Upper lobe of right lung (tissue), 1 donor: ENCODE measurements around the gene FAM47E. TPM values are rescaled to one million over a fixed set of nuclear protein-coding genes. Genes with fewer than 3 reads are reported as not detected.

Experiments
- ATAC-seq: fragments of 200-7000 bp; cut with Tn5 transposase; one replicate; pipeline ENCODE4 v1.9.1; 2020; ENCODE audit warnings: mild to moderate bottlenecking, moderate library complexity
- DNase-seq: peaks from one replicate; pipeline ENCODE4 v3.0.0-alpha.2; 2020
- H3K27ac ChIP-seq: fragments of 200-600 bp; one replicate; pipeline ENCODE4 v1.8.0; 2022
- H3K27me3 ChIP-seq: fragments of 200-600 bp; one replicate; pipeline ENCODE4 v1.8.0; 2022; ENCODE audit warnings: mild to moderate bottlenecking
- H3K36me3 ChIP-seq: fragments of 200-600 bp; one replicate; pipeline ENCODE4 v1.8.0; 2022
- H3K4me1 ChIP-seq: fragments of 200-600 bp; one replicate; pipeline ENCODE4 v1.8.0; 2022
- H3K4me3 ChIP-seq: fragments of 200-600 bp; one replicate; pipeline ENCODE4 v1.8.0; 2022; ENCODE audit warnings: mild to moderate bottlenecking
- H3K9me3 ChIP-seq: fragments of 200-600 bp; one replicate; pipeline ENCODE4 v1.8.0; 2022
- intact Hi-C: fragments of 100-400 bp; cut with DNase I; formaldehyde crosslinking; loops from one replicate; pipeline ENCODE4 v1.11.0; 2022
- total RNA-seq: library from RNA; stranded (reverse); fragmentation: NEBNext Ultra II Directional; extraction: Animal tissue kit (Norgen Biotek cat#: 25700); gene quantifications from one replicate; pipeline ENCODE4 v1.2.1, GENCODE V29; 2021
- TF ChIP-seq, protein P1 (sequence below): fragments of 200-600 bp; IDR thresholded peaks from one replicate; pipeline ENCODE4 v1.8.0; 2022; ENCODE audit warnings: antibody characterized with exemption
- donor health status: DM: no; HTN: yes; CAD: no; lungs with severe emphysema.

FAM47E gene
- total RNA-seq, 1 donor from 2014 or later: 3.6 TPM

DNA sequence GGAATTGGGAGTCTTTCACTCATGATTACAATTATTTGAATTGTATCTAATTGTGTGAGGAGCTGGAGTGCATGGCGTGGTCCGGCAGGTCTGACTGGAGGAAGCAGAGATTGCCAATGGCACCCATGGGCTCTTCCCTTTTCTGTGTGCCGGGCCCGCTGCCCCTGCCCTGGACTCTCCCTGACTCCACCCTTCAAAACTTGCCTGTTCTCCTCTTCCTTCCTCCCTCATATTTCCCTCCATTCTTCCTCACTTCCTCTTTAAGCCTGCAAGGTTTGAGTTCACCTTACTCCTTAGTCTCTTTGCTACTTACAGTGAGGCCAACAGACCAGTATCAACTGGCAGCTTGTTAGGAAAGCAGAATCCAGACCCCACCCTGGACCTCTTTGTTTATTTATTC lies 48.5 kb downstream of the FAM47E start:
- TF ChIP-seq, protein P1, sequence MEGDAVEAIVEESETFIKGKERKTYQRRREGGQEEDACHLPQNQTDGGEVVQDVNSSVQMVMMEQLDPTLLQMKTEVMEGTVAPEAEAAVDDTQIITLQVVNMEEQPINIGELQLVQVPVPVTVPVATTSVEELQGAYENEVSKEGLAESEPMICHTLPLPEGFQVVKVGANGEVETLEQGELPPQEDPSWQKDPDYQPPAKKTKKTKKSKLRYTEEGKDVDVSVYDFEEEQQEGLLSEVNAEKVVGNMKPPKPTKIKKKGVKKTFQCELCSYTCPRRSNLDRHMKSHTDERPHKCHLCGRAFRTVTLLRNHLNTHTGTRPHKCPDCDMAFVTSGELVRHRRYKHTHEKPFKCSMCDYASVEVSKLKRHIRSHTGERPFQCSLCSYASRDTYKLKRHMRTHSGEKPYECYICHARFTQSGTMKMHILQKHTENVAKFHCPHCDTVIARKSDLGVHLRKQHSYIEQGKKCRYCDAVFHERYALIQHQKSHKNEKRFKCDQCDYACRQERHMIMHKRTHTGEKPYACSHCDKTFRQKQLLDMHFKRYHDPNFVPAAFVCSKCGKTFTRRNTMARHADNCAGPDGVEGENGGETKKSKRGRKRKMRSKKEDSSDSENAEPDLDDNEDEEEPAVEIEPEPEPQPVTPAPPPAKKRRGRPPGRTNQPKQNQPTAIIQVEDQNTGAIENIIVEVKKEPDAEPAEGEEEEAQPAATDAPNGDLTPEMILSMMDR: no peak
- Histone ChIP-seq H3K36me3 (no peaks in the 10 kb centered on the region), H3K4me1 (peaks cover 15% of the 10 kb centered on the region), H3K27me3 (no peaks in the 10 kb centered on the region), H3K27ac (no peak overlapping the region), H3K4me3 (no peak overlapping the region), H3K9me3 (no peaks in the 10 kb centered on the region)
- DNase-seq (no peak), ATAC-seq (peak; percentile 75)
- intact Hi-C loops: no loop called here

DNA sequence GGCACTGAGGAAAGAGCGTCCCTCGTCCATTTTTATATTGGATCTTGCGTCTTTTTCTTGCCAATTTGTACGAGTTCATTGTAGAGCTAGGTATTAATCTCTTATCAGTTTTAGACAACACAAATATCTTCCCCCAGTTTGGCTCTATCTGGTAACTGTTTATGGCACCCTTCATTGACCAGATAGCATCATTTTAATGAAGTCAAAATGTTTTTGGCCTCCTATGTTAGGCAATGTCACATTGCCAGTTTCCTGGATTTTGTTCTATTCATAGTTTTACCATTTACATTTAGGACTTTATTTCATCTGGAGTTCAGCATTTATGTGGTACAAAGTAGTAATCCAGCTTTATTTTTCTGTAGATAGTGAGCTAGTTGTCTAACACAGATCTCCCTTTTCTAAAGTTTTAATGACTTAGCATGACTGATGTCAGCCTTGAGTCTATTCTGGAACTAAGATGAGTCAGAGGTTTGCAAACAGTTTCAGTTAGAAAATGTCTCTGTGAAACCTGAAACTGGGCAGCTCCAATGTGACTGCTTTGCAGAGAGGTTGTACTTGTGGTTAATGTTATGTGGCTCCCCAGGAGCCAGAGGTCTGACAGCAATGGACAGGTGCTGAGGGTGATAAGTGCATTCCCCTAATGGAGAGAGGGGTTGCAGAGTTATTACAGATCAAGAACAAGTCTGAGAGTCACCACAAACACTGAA lies 49.7 kb downstream of the FAM47E start:
- Histone ChIP-seq H3K4me1 (peaks cover 20% of the 10 kb centered on the region), H3K27me3 (no peaks in the 10 kb centered on the region), H3K9me3 (no peaks in the 10 kb centered on the region), H3K4me3 (no peak overlapping the region), H3K36me3 (no peaks in the 10 kb centered on the region), H3K27ac (peak overlapping the region; percentile 21)
- peak; percentile 2 for ATAC-seq
- DNase-seq: no peak
- TF ChIP-seq, protein P1: no peak
- intact Hi-C loops: no loop called here

- H3K4me3 ChIP-seq: no peak overlapping the region
- H3K27ac ChIP-seq: peak overlapping the region; percentile 21
- ATAC-seq (no peak), DNase-seq (no peak)
- H3K9me3 ChIP-seq: no peaks in the 10 kb centered on the region
- H3K27me3 ChIP-seq: no peaks in the 10 kb centered on the region
- intact Hi-C loops: no loop called here
- no peaks in the 10 kb centered on the region for H3K36me3 ChIP-seq
- TF ChIP-seq, protein P1: no peak
- peaks cover 20% of the 10 kb centered on the region for H3K4me1 ChIP-seq
Observed at GRCh38 chr4:76301775-76302162, 50.2 kb downstream of the FAM47E start.

DNA sequence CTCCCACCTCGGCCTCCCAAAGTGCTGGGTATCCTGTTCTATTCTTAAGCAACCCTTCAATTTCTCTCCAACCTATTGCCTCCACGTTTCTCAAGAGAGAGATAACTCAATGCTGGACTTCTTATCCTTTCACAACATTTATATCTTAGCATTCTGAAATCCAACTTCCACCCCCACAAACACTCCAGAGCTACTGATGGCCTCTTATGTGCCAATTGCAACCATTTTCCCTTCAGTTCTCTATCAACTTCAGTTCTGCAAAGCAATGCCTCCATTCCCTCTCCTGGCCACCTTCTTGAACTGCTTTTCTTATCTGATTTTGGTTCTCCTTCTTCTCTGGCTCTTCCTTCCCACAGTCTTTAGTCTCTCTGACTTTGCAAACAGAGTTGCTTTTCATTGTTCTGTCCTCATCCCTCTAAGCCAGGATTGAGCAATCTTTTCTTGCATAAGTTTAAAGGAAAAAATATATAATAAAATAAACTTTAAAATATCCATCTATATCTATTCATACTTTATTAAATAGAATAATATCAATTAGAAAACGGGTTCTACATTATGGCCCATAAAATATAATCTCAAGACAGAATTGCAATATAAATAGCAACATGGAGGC lies 51.4 kb downstream of the FAM47E start:
- no peaks in the 10 kb centered on the region for H3K9me3 ChIP-seq
- H3K4me3 ChIP-seq: no peak overlapping the region
- DNase-seq (no peak), ATAC-seq (no peak)
- H3K27me3 ChIP-seq: no peaks in the 10 kb centered on the region
- no peak overlapping the region for H3K27ac ChIP-seq
- intact Hi-C loops: no loop called here
- TF ChIP-seq, protein P1: no peak
- H3K36me3 ChIP-seq: no peaks in the 10 kb centered on the region
- H3K4me1 ChIP-seq: peaks cover 26% of the 10 kb centered on the region

DNA sequence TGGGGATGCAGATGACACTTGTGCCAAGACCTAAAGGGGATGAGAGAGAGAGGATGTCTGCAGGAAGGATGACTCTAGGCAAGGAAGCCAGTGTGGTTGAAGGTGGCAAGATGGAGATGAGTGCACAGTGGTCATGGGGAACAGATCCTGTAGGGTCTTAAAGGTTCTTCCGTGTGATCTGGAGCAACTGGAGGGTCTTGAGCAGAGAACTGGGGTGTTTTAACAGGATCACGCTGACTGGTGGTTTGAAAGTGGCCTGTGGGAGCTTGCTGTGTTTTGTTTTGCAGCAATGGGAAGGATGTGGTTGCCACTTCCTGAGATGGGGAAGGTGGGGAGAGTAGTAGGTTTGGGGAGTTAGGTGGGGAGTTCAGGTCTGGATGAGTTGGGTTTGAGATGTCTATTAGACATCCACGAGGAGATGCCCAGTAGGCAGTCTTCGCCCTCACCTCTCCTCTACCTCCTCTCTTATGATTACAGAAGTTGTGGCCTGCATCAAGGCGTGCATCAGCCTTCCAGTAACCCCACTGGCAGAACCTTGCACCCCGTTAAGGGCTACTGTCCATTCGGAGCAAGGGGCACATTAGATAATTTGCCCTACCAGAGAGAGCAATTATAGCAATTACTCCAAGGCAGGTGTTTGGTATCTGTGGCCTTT lies 53.6 kb downstream of the FAM47E start:
- H3K4me3 ChIP-seq: peak overlapping the region; percentile 82
- H3K9me3 ChIP-seq: no peaks in the 10 kb centered on the region
- peak overlapping the region; percentile 80 for H3K27ac ChIP-seq
- no peak for ATAC-seq
- TF ChIP-seq, protein P1: no peak
- intact Hi-C loops: no loop called here
- H3K4me1 ChIP-seq: peaks cover 26% of the 10 kb centered on the region
- DNase-seq: no peak
- no peaks in the 10 kb centered on the region for H3K27me3 ChIP-seq
- H3K36me3 ChIP-seq: peaks cover 8% of the 10 kb centered on the region
